GM19467 (cell line): ENCODE measurements around the gene GTSE1.
"Not testable (repeated sequence)": the region's sequence is repeated elsewhere in the genome, so short reads cannot be mapped to it uniquely, and the experiment has no call there.

Experiments
- ATAC-seq: cut with Tn5 transposase; IDR thresholded peaks from one replicate; pipeline ENCODE4 v1.9.1; 2021; ENCODE audit warnings: mild to moderate bottlenecking, moderate library complexity; ENCODE audit not compliant: unreplicated experiment

GTSE1 gene

GRCh38 chr22:46292173-46292572 is 4.5 kb upstream of the GTSE1 start:
- ATAC-seq: no peak

GRCh38 chr22:46292732-46293131 is 3.9 kb upstream of the GTSE1 start:
- ATAC-seq: no peak

DNA sequence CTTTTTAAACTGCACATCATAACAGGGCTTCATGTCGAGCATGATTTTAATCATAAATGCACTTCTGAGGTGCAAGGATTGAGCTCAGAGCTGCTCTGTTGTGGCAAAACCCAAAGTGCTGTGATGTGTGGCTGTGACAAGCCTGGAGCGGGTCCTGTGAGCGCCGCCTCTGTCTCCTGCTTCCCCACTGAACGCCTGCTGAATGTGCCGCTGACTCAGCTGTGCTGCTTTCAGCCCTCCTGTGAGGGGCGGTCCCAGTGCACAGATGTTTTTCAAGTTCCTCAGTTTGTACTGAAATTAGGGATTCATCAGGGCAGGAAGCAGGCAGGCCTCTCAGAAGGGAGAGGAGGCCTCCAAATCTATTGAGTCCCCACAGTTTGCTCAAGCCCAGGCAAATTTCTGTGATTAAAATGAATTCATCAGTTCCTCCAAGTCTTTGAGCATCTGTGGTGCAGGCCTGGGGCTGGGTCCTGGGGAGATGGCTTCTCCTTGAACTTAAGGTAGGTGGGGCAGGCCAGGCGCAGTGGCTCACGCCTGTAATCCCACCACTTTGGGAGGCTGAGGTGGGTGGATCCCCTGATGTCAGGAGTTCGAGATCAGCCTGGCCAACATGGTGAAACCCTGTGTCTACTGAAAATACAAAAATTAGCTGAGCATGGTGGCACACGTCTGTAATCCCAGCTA is 3.0 kb upstream of the GTSE1 start:
- ATAC-seq: no peak

DNA sequence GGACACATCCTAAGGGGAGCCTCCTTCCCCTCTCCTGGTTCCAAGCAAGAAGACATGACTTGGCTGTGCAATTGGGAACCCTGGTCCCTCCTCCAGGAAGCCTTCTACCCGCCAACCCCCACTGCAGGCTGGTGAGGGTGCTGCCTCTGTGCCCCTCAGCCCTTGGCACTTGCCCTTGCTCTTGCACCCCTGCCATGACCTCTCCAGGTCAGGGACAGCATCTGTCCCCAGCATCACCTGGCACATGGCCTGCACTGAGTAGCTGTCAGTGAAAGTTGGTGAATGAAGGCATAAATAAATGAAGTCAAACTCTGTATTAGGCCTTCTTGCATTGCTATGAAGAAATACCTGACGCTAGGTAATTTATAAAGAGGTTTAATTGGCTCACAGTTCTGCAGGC is 1.9 kb upstream of the GTSE1 start:
- ATAC-seq: no peak

DNA sequence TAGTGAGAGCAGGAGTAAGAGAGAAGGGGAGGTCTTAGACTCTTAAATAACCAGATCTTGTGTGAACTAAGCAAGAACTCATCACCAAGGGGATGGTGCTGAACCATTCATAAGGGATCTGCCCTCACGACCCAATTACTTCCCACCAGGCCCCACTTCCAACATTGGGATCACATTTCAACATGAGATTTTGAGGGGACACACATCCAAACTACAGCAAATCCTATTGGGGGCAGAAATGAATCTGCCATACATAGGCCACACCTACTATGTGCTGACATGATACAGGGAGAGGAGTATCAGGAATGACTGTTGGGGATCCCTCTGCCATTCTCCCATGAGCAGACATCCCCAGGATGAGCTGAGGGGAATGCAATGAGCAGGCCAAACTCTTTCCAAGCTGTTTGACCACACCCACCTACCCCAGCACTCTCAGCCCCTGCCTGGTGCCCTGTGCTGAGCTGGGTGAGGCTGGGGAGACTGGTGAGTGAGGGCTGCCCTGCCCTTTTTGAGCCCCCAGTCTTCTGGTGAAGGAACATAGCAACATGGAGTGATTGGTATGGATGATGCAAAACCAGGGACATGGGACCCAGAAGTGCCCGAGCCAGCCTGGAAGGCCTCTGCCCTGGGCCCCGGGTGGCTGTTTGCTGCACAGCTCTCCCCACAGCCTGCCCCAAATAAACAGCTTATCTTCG is 1.2 kb upstream of the GTSE1 start:
- no peak for ATAC-seq

DNA sequence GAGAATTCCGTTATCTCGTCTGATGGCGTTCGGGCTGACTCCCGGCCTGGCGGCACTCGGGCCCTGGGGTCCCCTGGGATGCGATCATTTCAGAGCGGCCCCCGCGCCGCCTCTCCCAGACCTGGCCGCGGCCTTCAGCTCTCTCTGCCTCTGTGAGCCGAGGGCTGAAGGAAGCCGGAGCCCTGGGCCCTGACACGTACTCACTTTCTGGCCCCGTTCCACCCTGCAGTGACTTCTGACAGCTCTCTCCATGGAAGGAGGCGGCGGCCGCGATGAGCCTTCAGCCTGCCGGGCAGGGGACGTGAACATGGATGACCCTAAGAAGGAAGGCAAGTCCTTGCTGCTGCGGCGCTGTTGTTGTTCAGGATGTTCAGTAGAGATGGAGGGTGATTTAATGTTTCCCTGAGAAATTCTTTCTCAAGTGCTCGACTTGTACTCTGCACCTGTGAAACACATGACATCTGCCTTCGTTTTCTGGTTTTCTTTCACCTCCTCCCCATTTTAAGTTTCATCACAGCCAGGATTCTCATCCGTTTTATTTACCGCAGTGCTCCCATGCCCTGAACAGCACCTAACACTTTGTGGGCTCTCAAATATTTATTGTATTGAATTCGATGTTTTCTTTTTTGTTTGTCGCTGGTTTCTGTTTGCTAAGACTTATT is 612 bp downstream of the GTSE1 start:
- peak; percentile 5 for ATAC-seq

DNA sequence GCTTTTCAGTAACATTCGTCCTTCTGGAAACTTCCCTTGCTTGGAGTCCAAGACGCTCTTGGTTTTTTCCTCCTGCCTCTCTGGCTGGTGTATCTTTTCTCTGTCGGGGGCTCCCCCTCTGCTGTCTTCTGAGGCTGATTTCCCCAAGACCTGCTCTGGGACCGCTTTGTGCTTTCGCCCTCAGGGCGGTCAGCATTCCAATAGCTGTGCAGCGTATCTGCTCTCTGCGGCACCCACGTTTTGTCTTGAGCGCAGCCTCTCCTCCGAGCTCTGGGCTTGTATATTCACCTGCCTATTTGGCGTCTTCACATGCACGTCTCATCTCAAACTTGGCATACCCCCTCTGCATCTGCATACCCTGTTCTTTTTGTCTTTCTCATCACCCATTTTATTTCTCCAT is 2.4 kb downstream of the GTSE1 start:
- no peak for ATAC-seq

GRCh38 chr22:46300491-46300890 is 3.8 kb downstream of the GTSE1 start:
- no peak for ATAC-seq

DNA sequence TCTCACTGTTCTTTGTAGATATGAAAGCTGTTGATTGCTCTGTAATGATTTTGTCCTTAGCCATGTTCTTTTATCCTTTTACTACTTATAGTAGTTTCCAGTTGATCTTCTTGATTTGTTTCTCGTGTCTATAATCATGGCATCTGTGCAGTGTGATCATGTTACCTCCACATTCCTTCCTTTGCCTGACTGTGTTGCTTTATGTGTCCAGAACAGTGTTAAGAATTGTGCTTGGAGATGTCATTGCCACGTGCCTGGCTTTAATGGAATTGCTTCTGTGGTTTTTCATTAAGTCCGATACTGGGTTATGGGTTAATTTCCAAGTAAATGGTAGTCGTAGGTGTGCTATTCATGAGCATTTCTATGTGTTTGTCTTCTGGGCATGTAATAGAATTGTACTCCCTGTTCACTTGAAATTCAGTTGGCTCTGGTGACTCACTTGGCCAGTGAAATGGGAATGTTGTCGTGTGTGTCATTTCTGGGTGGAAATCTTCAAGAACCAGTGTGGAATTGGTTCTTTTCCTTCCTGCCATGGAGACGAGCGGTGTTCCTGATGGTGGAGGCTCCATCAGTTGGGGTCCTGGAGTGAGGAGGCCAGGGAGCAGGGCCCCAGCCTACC is 6.8 kb downstream of the GTSE1 start:
- ATAC-seq: no peak

DNA sequence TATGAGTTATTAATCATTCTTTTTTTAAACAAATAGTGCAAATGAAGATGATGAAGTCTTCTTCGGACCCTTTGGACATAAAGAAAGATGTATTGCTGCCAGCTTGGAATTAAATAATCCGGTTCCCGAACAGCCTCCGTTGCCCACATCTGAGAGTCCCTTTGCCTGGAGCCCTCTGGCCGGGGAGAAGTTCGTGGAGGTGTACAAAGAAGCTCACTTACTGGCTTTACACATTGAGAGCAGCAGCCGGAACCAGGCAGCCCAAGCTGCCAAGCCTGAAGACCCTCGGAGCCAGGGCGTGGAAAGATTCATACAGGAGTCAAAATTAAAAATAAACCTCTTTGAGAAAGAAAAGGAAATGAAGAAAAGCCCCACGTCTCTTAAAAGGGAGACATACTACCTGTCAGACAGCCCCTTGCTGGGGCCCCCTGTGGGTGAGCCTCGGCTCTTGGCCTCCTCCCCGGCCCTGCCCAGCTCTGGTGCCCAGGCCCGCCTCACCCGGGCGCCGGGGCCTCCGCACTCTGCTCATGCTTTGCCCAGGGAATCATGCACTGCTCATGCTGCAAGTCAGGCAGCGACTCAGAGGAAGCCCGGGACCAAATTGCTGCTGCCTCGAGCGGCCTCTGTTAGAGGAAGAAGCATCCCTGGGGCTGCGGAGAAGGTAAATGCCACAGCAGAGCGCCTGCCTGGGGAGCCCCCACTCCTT is 11.8 kb downstream of the GTSE1 start:
- ATAC-seq: no peak

DNA sequence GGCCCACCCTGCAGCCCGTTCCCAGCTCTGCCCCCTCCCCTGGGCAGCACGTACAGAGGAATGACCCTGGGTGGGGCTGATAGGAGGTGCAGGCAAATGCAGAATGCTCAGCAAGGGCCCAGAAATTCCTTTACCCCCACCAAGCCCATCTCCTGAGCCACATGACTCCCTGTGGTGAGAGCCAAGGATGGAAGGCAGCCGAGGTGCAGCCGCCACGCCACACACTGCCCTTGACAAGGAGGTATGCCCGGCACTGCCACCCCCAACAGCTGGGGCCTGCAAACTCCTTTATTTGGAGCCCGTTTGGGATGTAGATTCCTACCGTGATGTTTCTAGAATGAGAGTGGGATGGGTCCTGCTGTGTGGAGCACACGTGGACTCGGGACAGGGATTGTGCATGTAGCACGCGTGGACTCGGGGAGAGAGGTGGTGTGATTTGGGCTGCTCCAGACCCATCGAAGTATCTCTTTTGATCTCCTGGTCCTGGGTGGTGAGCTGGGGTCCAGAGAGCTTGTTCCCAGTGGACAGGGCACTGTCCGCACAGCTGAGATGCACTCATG is 12.9 kb downstream of the GTSE1 start:
- no peak for ATAC-seq

GRCh38 chr22:46312056-46312455 is 15.4 kb downstream of the GTSE1 start:
- no peak for ATAC-seq

DNA sequence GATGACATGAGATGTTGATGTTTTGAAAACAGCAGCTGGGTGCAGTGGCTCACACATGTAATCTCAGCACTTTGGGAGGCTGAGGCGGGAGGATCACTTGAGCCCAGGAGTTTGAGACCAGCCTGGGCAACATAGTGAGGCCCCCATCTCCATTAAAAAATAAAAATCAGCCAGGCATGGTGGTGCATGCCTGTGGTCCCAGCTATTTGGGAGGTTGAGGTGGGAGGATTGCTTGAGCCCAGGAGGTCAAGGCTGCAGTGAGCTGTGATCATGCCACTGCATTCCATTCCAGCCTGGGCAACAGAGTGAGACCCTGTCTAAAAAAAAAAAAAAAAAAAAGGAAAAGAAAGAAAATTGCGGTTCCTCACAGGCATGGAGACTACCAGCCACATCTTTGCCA is 16.2 kb downstream of the GTSE1 start:
- not testable (repeated sequence) for ATAC-seq

- ATAC-seq: no peak
Measured at GRCh38 chr22:46315976-46316375, 19.3 kb downstream of the GTSE1 start.

- no peak for ATAC-seq
Measured at GRCh38 chr22:46317646-46318045, 21.0 kb downstream of the GTSE1 start.

DNA sequence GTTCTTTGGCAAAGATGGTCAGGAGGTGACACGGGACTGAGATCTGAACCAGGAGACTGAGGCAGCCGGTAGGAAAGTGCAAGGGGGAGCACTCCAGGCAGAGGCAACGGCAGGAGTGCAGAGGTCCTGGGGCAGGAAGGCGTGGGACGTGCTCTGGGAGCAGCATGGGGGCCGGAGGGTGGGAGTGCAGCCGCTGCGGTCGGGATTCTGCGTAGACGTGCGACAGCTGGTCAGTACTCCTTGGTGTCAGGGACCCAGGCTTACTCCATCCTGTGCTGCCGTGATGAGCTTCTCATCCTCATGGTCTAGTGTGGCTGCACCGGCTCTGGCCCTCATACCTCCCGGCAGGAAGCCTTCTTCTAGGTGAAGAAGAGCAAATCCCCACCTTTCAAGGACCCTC is 21.9 kb downstream of the GTSE1 start:
- ATAC-seq: no peak

DNA sequence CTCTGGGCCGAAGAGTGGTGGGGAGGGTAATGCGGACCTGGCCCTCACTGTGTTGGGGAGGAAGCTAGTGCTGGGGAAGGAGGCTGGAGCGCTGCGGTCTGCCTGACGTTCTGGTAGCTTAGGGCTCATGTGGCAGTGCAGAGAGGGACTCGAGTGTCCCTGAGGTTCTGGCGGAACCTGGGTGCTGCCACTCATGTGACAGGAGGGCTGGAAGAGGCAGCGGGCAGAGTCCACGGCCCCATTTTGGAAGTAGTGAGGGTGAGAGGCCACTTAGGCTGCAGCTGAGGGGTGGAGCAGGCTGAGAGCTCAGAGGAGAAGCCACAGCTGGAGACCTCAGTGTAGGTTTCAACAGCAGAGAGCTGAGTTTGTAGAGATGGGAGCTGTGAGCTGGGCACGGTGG is 22.6 kb downstream of the GTSE1 start:
- no peak for ATAC-seq

- ATAC-seq: no peak
Measured at GRCh38 chr22:46320166-46320710, 23.6 kb downstream of the GTSE1 start.

DNA sequence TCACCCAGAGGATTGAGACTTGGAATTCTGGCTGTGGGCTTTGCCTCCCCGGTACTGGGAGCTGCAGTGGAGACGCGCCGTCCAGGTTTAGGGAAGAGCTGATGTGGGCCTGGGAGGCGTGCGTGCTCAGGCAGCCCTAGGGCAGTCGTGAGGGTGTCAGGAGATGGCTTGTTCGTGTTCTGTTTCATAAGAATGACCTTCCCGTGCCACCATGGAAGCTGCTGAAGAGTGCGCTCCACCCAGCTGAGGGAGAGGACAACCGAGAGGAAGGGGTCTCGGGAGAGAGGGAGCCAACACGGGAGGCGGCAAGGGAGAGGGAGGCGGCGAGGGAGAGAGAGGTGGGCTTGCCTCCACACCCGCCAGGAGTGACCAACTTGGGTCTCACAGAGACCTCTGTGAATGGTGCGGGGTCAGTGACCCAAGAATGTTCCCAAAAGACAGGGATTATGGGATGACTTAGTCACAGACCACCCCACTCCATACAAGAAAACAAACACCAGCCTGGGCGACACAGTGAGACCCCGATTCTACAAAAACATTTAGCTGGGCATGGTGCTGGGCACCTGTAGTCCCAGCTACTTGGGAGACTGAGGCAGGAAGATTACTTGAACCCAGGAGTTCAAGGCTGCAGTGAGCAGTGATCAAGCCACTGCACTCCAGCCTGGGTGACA is 24.2 kb downstream of the GTSE1 start:
- no peak for ATAC-seq

DNA sequence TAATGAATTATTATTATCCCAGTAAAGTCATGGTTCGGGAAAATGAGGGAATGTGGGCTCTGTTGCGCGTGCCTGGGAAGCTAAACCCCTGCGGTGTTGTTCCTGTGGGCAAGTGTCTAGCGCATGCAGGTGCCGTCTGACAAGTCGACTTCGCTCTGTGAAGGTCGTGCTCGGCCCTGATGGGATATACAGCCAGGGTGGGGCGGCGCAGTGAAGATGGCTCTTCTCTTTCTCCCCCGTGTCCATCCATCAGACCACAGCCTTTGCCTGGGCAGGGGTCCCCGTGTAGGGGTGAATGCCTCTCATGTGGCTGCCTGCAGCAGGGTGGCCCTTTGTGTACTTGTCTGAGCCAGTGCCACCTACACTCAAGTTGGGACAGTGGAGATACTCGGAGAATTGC is 26.0 kb downstream of the GTSE1 start:
- ATAC-seq: no peak
